ENCODE results near the gene GRIK3.

GRCh38 chr1:36968730-36969129 is 65.6 kb downstream of the GRIK3 start:
- TF ChIP-seq CTCF (conservative IDR thresholded peaks at IDR 0.05; ENCODE audit: low read length) (no peak), EZH2phosphoT487 (IDR thresholded peaks at IDR 0.05; ENCODE audit: borderline replicate concordance, low read depth, low read length) (no peak)

Data from OCI-LY7 (cell line).